GM21717 (cell line): Measurements from ENCODE around the gene TESK1.
"Not testable (repeated sequence)": the region's sequence is repeated elsewhere in the genome, so short reads cannot be mapped to it uniquely, and the experiment has no call there.

Source experiments
- ATAC-seq: cut with Tn5 transposase; IDR thresholded peaks from one replicate; pipeline ENCODE4 v1.9.1; 2021; ENCODE audit warnings: mild to moderate bottlenecking, moderate library complexity; ENCODE audit not compliant: unreplicated experiment

TESK1 gene

GRCh38 chr9:35612066-35612465 lies 7.0 kb downstream of the TESK1 start:
- ATAC-seq = not testable (repeated sequence)

GRCh38 chr9:35612843-35613242 lies 7.8 kb downstream of the TESK1 start:
- ATAC-seq = no peak

GRCh38 chr9:35615981-35616680 lies 11.1 kb downstream of the TESK1 start:
- no peak for ATAC-seq

GRCh38 chr9:35616681-35617459 lies 11.8 kb downstream of the TESK1 start:
- peak; percentile 35 for ATAC-seq

GRCh38 chr9:35617548-35617947 lies 12.5 kb downstream of the TESK1 start:
- ATAC-seq = no peak

- ATAC-seq = no peak
Measured at GRCh38 chr9:35618325-35618727, 13.3 kb downstream of the TESK1 start, which contains the start of gene CD72. Gene CD72 (minus strand): TSS chr9:35618413. CDS start chr9:35618303, 110 bp downstream.

- ATAC-seq = peak; percentile 35
Measured at GRCh38 chr9:35618854-35619799, 14.1 kb downstream of the TESK1 start.

GRCh38 chr9:35619800-35620158 lies 14.7 kb downstream of the TESK1 start:
- ATAC-seq = peak; percentile 32

GRCh38 chr9:35627575-35627974 lies 22.5 kb downstream of the TESK1 start:
- no peak for ATAC-seq

GRCh38 chr9:35628389-35628991 lies 23.4 kb downstream of the TESK1 start:
- no peak for ATAC-seq

GRCh38 chr9:35629597-35629996 lies 24.5 kb downstream of the TESK1 start:
- ATAC-seq = no peak

GRCh38 chr9:35635730-35636129 lies 30.7 kb downstream of the TESK1 start:
- no peak for ATAC-seq

GRCh38 chr9:35636135-35636876 lies 31.2 kb downstream of the TESK1 start:
- no peak for ATAC-seq

- ATAC-seq = not testable (repeated sequence)
Measured at GRCh38 chr9:35636877-35637246, 31.8 kb downstream of the TESK1 start.

GRCh38 chr9:35637427-35637955 lies 32.4 kb downstream of the TESK1 start:
- not testable (repeated sequence) for ATAC-seq

- not testable (repeated sequence) for ATAC-seq
Measured at GRCh38 chr9:35638751-35639150, 33.7 kb downstream of the TESK1 start.

GRCh38 chr9:35639225-35639624 lies 34.2 kb downstream of the TESK1 start:
- not testable (repeated sequence) for ATAC-seq

GRCh38 chr9:35639631-35640030 lies 34.6 kb downstream of the TESK1 start:
- no peak for ATAC-seq

- not testable (repeated sequence) for ATAC-seq
Measured at GRCh38 chr9:35640431-35640830, 35.4 kb downstream of the TESK1 start.

- ATAC-seq = not testable (repeated sequence)
Measured at GRCh38 chr9:35641478-35641877, 36.4 kb downstream of the TESK1 start.
